Measurements from ENCODE around the gene GRIA1.

DNA sequence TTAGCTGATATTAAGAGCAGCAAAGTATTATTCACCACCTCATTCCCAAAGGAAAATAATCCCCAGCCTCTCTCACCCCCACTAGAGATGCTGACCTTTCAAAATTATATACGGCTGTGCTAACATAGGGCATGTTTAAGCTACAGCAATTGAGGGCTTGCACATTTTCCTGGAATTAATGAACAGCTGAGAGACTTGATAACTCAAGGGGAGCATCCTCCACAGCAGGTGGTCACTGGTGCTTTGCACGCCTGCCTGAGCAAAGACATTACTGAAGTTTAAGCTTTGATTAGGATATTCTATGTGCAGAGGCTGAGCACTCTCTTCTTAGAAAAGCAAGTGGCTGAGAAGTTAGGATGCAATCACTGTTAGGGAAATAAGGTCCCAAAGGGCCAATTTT, 317.3 kb downstream of the GRIA1 start:
- TF ChIP-seq JUN (CRISPR knock-in tag; IDR thresholded peaks at IDR 0.05) = no peak
- no peak for TF ChIP-seq ESRRA (CRISPR knock-in tag; IDR thresholded peaks at IDR 0.05; ENCODE audit: borderline replicate concordance)
- no peak for TF ChIP-seq TEAD4 (CRISPR knock-in tag; IDR thresholded peaks at IDR 0.05)
- TF ChIP-seq NR3C1 (CRISPR knock-in tag; conservative IDR thresholded peaks at IDR 0.05; ENCODE audit: low read depth) = no peak
- no peak for TF ChIP-seq CTCF (IDR thresholded peaks at IDR 0.05)
- TF ChIP-seq USF2 (CRISPR knock-in tag; IDR thresholded peaks at IDR 0.05) = no peak
- no peak for TF ChIP-seq EMX1 (CRISPR knock-in tag; IDR thresholded peaks at IDR 0.05)
- TF ChIP-seq FOXJ3 (CRISPR knock-in tag; IDR thresholded peaks at IDR 0.05; ENCODE audit: borderline replicate concordance) = no peak
- no peak for TF ChIP-seq ZNF138 (CRISPR knock-in tag; conservative IDR thresholded peaks at IDR 0.05)

Measured in WTC11 (cell line).